Activated naive CD4-positive, alpha-beta T cell treated with anti-CD3 and anti-CD28 coated beads, Interleukin-2, amount 50 U/mL, for 24 hours (primary cell): ENCODE measurements around the gene EDDM13.
"Not testable (repeated sequence)": the region's sequence is repeated elsewhere in the genome, so short reads cannot be mapped to it uniquely, and the experiment has no call there.

ENCODE experiments used
- H3K27ac Mint-ChIP-seq: one replicate; pipeline ENCODE4 v1.8.0; 2021; ENCODE audit warnings: mild to moderate bottlenecking, mixed read lengths
- H3K27me3 Mint-ChIP-seq: one replicate; pipeline ENCODE4 v1.8.0; 2021; ENCODE audit warnings: mixed read lengths
- H3K36me3 Mint-ChIP-seq: one replicate; pipeline ENCODE4 v1.8.0; 2021; ENCODE audit warnings: mixed read lengths
- H3K4me1 Mint-ChIP-seq: one replicate; pipeline ENCODE4 v1.8.0; 2021; ENCODE audit warnings: mixed read lengths
- H3K4me3 Mint-ChIP-seq: one replicate; pipeline ENCODE4 v1.8.0; 2021; ENCODE audit warnings: mild to moderate bottlenecking, mixed read lengths
- H3K9me3 Mint-ChIP-seq: one replicate; pipeline ENCODE4 v1.8.0; 2021; ENCODE audit warnings: mixed read lengths

EDDM13 gene, protein sequence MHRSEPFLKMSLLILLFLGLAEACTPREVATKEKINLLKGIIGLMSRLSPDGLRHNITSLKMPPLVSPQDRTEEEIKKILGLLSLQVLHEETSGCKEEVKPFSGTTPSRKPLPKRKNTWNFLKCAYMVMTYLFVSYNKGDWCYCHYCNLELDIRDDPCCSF

DNA sequence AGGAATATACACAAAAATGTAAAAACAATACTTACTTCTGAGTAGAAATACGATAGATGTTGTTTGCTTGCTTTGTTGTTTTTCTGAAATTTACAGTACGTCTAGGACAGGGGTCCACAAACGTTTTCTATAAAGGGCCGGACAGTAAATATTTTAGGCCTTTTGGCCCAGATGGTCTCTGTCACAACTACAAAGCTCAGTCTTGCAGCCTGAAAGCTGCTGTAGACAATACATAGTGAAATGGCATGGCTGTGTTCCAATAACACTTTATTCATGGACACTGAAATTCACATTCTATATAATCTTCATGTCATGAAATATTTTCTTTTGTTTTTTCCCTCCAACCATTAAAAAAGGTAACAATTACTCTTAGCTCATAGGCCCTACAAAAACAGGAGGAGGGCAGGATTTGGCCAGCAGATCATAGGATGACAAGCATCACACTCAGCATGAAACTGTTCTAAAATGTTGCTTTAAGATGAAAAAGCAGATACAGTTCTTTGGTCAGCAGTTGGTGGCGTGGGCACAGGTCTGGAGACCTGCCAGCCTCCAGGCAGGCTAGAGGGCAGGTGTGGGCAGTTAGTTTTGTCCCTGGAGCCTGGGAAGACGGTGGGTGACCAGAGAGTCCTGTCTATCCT, at the start of gene EDDM13:
Gene EDDM13 (plus strand): TSS at position 588 of the 638 bp plus-strand sequence. CDS start 87 bp downstream, outside the sequence.
- Mint-ChIP-seq H3K9me3 (peaks cover 4% of the 10 kb centered on the region), H3K4me1 (no peaks in the 10 kb centered on the region), H3K36me3 (peaks cover 16% of the 10 kb centered on the region), H3K27ac (no peak within 1 kb of the TSS), H3K27me3 (no peaks in the 10 kb centered on the region), H3K4me3 (no peak within 1 kb of the TSS)

DNA sequence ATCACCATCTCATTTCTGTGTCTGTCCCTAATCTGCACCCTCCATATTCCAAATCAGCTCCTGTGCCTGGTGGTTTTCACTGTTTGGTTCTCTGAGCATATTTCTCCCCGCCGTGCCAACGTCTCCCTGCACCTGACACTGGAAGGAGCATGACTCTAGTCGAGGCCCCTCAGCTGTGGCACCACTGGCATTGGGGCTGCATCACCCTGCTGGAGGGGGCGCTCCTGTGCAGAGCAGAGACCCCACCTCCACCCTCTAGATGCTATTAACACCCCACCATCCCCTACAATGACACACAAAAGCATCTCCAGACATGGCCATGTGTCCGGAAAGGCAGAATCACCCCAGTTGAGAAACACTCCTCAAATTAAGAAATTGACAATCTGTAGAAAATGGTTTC, 49.6 kb upstream of the EDDM13 start:
- H3K36me3 Mint-ChIP-seq = peaks cover 5% of the 10 kb centered on the region
- no peak overlapping the region for H3K27ac Mint-ChIP-seq
- peaks cover 9% of the 10 kb centered on the region for H3K27me3 Mint-ChIP-seq
- H3K9me3 Mint-ChIP-seq = no peaks in the 10 kb centered on the region
- H3K4me3 Mint-ChIP-seq = no peak overlapping the region
- peaks cover 2% of the 10 kb centered on the region for H3K4me1 Mint-ChIP-seq

DNA sequence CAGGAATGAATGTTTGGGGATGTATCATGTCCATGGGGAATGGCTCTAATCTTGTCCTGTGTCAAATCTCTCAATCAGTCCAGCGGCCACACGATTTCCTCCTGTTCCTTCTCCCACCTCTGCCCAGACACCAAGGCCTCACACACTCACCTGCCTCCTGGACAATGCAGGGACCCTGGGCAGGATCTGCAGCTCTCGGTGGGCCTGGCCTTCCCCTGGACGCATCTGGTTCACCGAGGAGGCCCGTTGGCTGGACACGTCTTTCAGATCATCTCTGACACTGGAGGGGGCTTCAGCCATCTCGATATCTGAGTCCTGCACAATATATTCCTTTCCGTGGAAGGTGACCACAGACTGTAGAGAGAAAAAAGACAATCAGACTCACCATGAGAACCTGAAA, 49.1 kb upstream of the EDDM13 start:
- Mint-ChIP-seq H3K4me1 (no peaks in the 10 kb centered on the region), H3K4me3 (no peak overlapping the region), H3K27ac (no peak overlapping the region), H3K27me3 (peaks cover 6% of the 10 kb centered on the region), H3K36me3 (peaks cover 5% of the 10 kb centered on the region), H3K9me3 (no peaks in the 10 kb centered on the region)

DNA sequence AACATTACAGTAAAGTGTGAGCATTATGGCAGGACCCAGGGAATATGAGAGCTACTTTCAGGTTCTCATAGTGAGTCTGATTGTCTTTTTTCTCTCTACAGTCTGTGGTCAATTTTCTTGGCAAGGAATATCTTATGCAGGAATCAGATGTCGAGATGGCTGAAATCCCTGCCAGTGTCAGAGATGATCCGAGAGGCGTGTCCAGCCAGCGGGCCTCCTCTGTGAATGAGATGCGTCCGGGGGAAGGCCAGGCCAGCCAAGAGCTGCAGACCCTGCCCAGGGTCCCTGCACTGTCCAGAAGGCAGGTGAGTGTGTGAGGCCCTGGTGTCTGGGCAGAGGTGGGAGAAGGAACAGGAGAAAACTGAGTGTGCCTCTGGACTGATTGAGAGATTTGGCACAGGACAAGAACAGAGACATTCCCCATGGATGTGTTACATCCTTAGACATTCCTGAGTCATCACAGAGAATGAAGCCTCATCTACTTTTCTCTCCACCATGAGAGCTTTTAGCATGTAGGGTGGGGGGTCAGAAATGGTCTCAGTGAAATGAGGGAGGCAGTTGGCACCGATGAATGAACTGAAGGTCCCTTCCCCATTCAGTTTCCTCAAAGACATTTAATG, 27.3 kb upstream of the EDDM13 start:
- no peak overlapping the region for H3K4me3 Mint-ChIP-seq

DNA sequence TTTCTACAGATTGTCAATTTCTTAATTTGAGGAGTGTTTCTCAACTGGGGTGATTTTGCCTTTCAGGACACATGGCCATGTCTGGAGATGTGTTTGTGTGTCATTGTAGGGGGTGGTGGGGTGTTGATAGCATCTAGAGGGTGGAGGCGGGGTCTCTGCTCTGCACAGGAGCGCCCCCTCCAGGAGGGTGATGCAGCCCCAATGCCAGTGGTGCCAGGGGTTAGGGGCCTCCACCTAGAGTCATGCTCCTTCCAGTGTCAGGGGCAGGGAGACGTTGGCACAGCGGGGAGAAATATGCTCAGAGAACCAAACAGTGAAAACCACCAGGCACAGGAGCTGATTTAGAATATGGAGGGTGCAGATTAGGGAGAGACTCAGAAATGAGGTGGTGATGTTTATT, 26.8 kb upstream of the EDDM13 start:
- H3K36me3 Mint-ChIP-seq, H3K9me3 Mint-ChIP-seq, H3K4me1 Mint-ChIP-seq, H3K27me3 Mint-ChIP-seq, H3K4me3 Mint-ChIP-seq, H3K27ac Mint-ChIP-seq: not testable (repeated sequence)

More for the DNA sequence above, 27.3 kb upstream of the EDDM13 start:
- no peak overlapping the region for H3K27ac Mint-ChIP-seq
- H3K4me1 Mint-ChIP-seq = no peaks in the 10 kb centered on the region
- H3K27me3 Mint-ChIP-seq = no peaks in the 10 kb centered on the region
- no peaks in the 10 kb centered on the region for H3K9me3 Mint-ChIP-seq
- no peaks in the 10 kb centered on the region for H3K36me3 Mint-ChIP-seq

DNA sequence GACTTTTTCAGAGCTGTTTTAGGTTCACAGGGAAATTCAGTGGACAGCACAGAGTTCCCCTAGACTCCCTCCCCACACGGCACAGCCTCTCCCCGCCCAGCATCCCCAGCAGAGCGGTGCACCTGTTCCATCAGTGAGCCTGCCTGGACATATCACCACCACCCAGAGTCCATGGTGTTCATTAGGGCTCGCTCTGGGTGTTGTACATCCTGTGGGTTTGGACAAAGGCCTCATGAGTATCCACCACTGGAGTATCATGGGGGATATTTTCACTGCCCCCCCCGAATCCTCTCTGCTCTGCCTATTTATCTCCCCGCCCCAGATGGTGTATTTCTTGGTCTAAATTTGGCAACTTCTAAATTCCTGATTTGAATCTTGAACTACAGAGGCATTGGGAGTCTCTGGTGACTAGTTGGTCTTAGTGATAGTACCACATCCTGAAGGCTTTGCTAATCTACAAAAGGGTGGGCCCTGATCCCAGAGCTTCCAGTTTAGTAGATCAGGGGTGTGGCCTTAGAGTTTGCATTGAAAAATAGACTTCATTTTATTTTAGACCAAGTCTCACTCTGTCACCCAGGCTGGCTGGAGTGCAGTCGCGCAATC, 23.7 kb upstream of the EDDM13 start:
- H3K4me3 Mint-ChIP-seq, H3K9me3 Mint-ChIP-seq, H3K4me1 Mint-ChIP-seq, H3K27me3 Mint-ChIP-seq, H3K36me3 Mint-ChIP-seq, H3K27ac Mint-ChIP-seq: not testable (repeated sequence)

GRCh38 chr19:56252699-56253422, 19.7 kb upstream of the EDDM13 start:
- Mint-ChIP-seq H3K36me3 (peaks cover 4% of the 10 kb centered on the region), H3K27me3 (no peaks in the 10 kb centered on the region), H3K9me3 (no peaks in the 10 kb centered on the region), H3K4me1 (peaks cover 3% of the 10 kb centered on the region), H3K27ac (no peak overlapping the region), H3K4me3 (no peak overlapping the region)

DNA sequence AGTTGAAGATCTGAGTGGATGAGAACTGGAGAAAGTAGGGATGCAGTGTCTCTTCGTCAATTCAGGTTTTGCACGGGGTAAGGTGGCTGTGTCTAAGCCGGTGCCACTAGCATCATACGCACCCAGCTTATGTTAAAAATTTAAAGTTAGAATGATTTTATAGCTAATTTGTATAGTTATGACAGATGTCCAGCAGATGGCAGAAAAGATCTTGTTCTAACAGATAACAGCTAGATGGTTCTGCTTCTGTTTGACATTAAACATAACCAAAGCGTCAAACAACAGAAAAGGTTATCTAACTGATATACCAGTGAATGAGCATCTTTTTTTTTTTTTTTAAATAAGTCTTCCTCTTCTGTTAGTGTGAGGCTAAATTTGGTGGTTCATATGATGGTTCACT, 18.8 kb upstream of the EDDM13 start:
- Mint-ChIP-seq H3K9me3 (no peaks in the 10 kb centered on the region), H3K27me3 (no peaks in the 10 kb centered on the region), H3K4me3 (no peak overlapping the region), H3K4me1 (peaks cover 3% of the 10 kb centered on the region), H3K36me3 (peaks cover 4% of the 10 kb centered on the region), H3K27ac (no peak overlapping the region)

GRCh38 chr19:56258272-56258671, 14.3 kb upstream of the EDDM13 start:
- Mint-ChIP-seq H3K4me1 (peaks cover 3% of the 10 kb centered on the region), H3K9me3 (no peaks in the 10 kb centered on the region), H3K36me3 (no peaks in the 10 kb centered on the region), H3K27me3 (no peaks in the 10 kb centered on the region), H3K27ac (no peak overlapping the region), H3K4me3 (no peak overlapping the region)

DNA sequence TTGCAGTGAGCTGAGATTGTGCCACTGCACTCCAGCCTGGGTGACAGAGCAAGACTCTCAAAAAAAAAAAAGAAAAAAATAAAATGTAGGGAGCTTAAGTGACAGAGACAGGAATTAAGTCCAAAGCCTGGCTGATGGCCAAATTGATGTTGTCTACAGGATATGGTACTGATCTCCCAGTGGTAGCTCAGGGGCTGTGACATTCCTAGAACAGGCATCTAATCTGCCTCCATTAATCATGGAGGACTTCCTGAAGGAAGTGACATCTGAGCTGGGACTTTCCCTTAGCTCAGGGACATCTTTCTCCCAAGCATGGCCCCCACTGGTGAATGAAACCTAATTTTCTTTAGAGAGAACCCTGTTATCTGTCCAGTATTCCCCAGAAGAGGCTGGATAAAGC, 11.4 kb upstream of the EDDM13 start:
- H3K36me3 Mint-ChIP-seq = no peaks in the 10 kb centered on the region
- H3K27me3 Mint-ChIP-seq = no peaks in the 10 kb centered on the region
- no peak overlapping the region for H3K27ac Mint-ChIP-seq
- H3K9me3 Mint-ChIP-seq = no peaks in the 10 kb centered on the region
- no peak overlapping the region for H3K4me3 Mint-ChIP-seq
- H3K4me1 Mint-ChIP-seq = no peaks in the 10 kb centered on the region

DNA sequence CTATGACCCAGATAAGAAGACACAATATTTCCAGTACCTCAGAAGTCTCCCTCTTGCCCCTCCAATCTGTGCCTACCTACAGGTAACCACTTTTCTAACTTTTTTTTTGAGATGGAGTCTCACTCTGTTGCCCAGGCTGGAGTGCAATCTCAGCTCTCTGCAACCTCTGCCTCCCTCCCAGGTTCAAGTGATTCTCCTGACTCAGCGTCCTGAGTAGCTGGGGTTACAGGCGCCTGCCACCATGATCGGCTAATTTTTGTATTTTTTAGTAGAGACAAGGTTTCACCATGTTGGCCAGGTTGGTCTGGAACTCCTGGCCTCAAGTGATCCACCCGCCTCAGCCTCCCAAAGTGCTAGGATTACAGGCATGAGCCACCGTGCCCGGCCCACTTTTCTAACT, 10.6 kb upstream of the EDDM13 start:
- H3K9me3 Mint-ChIP-seq, H3K4me3 Mint-ChIP-seq, H3K4me1 Mint-ChIP-seq, H3K27me3 Mint-ChIP-seq, H3K36me3 Mint-ChIP-seq: not testable (repeated sequence)
- peak overlapping the region; percentile 30 for H3K27ac Mint-ChIP-seq

- Mint-ChIP-seq H3K27me3 (no peaks in the 10 kb centered on the region), H3K27ac (no peak overlapping the region), H3K4me1 (no peaks in the 10 kb centered on the region), H3K9me3 (no peaks in the 10 kb centered on the region), H3K4me3 (no peak overlapping the region), H3K36me3 (peaks cover 2% of the 10 kb centered on the region)
Observed at GRCh38 chr19:56263319-56263718, 9.2 kb upstream of the EDDM13 start.

DNA sequence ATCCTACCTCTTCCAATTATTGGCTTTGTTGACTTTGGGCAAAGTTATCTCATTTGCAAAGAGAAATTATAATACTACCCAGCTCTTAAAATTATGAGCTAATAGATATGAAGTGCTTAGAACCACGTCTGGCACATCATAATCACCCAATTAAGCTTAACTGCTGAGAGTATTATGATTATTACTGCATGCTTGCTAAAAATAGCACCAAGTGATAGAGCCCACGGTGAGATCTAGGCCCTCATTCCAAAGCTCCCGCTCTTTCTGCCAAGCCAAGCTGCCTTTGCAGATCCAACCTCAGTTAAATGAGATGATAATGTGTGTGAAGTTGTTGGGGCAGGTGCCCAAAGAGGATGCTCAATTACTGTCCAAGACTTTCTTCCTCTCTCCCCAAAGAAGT, 6.5 kb upstream of the EDDM13 start:
- H3K36me3 Mint-ChIP-seq = peaks cover 7% of the 10 kb centered on the region
- H3K27ac Mint-ChIP-seq = no peak overlapping the region
- H3K27me3 Mint-ChIP-seq = no peaks in the 10 kb centered on the region
- no peaks in the 10 kb centered on the region for H3K9me3 Mint-ChIP-seq
- H3K4me1 Mint-ChIP-seq = no peaks in the 10 kb centered on the region
- no peak overlapping the region for H3K4me3 Mint-ChIP-seq

DNA sequence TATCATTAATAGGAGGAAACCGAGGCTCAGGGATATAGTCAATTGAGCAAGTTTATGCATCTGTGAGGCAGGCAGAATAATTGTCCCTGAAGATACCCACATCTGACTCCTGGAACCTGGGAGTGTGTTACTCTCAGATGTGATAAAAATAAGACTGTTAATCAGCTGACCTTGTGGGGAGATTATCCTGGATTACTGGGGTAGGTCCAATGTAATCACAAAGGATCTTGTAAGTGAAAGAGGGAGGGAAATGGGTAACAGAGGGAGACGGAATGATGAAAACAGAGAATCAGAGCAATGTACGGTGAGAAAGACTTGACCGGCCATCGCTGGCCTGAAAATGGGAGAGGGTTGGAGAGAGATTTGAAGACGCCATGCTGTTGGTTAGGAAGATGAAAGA, 3.2 kb upstream of the EDDM13 start:
- Mint-ChIP-seq H3K27me3 (no peaks in the 10 kb centered on the region), H3K36me3 (peaks cover 7% of the 10 kb centered on the region), H3K9me3 (no peaks in the 10 kb centered on the region), H3K4me3 (no peak overlapping the region), H3K27ac (no peak overlapping the region), H3K4me1 (no peaks in the 10 kb centered on the region)

DNA sequence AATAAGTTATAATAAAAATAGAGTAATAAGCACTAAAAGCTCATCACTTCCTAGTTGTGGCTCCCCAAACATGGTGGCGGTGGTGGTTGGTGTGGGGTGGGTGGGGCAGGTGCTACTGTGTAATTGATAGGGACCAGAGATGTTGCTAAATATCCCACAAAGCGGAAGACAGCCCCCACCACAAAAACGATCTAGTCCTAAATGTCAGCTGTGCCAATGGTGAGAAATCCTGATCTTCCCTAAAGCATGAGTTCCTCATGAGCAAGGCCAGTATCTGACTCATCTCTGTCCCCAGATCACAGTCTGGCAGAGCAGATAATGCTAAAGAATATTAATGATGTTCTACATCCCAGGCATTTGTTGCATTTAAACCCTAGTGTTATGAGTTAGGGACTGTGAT, 1.9 kb upstream of the EDDM13 start:
- Mint-ChIP-seq H3K27ac (no peak overlapping the region), H3K4me3 (no peak overlapping the region)

DNA sequence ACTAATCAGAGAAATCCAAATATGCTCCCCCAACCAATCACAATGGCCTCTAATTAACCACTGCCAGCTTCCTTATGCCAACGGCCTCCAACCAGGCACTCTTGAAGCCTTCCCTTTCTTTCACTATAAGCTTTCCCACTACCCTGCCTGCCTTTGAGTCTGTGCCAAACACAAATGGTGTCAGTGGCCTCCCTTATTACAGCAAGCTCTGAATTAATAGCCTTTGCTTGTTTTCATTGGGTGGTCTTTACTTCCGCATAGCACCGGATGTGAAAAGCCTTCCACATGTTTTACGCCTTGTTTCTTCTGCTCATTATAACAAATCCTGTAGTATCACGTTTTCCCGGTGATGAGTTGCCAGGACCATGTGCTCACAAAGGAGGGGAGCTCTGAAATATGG, 1.4 kb upstream of the EDDM13 start:
- no peak overlapping the region for H3K4me3 Mint-ChIP-seq
- H3K4me1 Mint-ChIP-seq = no peaks in the 10 kb centered on the region
- no peaks in the 10 kb centered on the region for H3K9me3 Mint-ChIP-seq
- H3K36me3 Mint-ChIP-seq = peaks cover 12% of the 10 kb centered on the region
- no peaks in the 10 kb centered on the region for H3K27me3 Mint-ChIP-seq
- H3K27ac Mint-ChIP-seq = no peak overlapping the region

More for the DNA sequence above, 1.9 kb upstream of the EDDM13 start:
- H3K4me1 Mint-ChIP-seq = no peaks in the 10 kb centered on the region
- no peaks in the 10 kb centered on the region for H3K27me3 Mint-ChIP-seq
- peaks cover 9% of the 10 kb centered on the region for H3K36me3 Mint-ChIP-seq
- H3K9me3 Mint-ChIP-seq = no peaks in the 10 kb centered on the region
